ENCODE results near the gene WDR81. TPM values are rescaled to one million over a fixed set of nuclear protein-coding genes. Genes with fewer than 3 reads are reported as not detected.

The WDR81 gene
- total and polyA plus RNA-seq, 10 of the 15 experiments (the other 5 are each of a cell fraction or from before 2014, with no cell fraction given): 0.13 to 22.4 (median 7.3) TPM; not detected in 1

GRCh38 chr17:1724351-1724868, at the start of gene WDR81 (continued):
- peak; percentile 51 for TF ChIP-seq HCFC1 (IDR thresholded peaks at IDR 0.05; ENCODE audit: low read length)
- peak; percentile 77; the same call in 1 of the 2 replicates for TF ChIP-seq LARP7 (IDR thresholded peaks at IDR 0.05)
- no peak for TF ChIP-seq FOXM1 (IDR thresholded peaks at IDR 0.05; ENCODE audit: low read depth, low read length)
- 0 out of 2 replicates have a peak, but pooled peaks have one; percentile 67 for TF ChIP-seq SMARCA5 (IDR thresholded peaks at IDR 0.05)
- TF ChIP-seq FOS (IDR thresholded peaks at IDR 0.05; ENCODE audit: borderline replicate concordance, extremely low read depth, insufficient read length): peak; percentile 73
- TF ChIP-seq ASH2L (IDR thresholded peaks at IDR 0.05; ENCODE audit: borderline replicate concordance, low read depth): no peak
- TF ChIP-seq PAX8 (IDR thresholded peaks at IDR 0.05): no peak
- 0 out of 2 replicates have a peak, but pooled peaks have one; percentile 85 for TF ChIP-seq GATAD2B (conservative IDR thresholded peaks at IDR 0.05; ENCODE audit: low read depth)
- TF ChIP-seq YY1 (IDR thresholded peaks at IDR 0.05; ENCODE audit: low read depth, low read length): peak; percentile 66; the same call in 1 of the 2 replicates
- TF ChIP-seq ATF2 (IDR thresholded peaks at IDR 0.05; ENCODE audit: low read length): no peak
- TF ChIP-seq BRCA1 (IDR thresholded peaks at IDR 0.05; ENCODE audit: low read depth, low read length): no peak
- no peak for TF ChIP-seq ESRRA (IDR thresholded peaks at IDR 0.05; ENCODE audit: low read length)
- 0 out of 2 replicates have a peak, but pooled peaks have one; percentile 15 for TF ChIP-seq TAF1 (IDR thresholded peaks at IDR 0.05; ENCODE audit: borderline replicate concordance, low read depth, low read length)
- TF ChIP-seq RCOR1 (conservative IDR thresholded peaks at IDR 0.05; ENCODE audit: low read depth, low read length): no peak
- no peak for TF ChIP-seq POLR2AphosphoS2 (IDR thresholded peaks at IDR 0.05; ENCODE audit: low read depth, low read length)
- no peak; the same call in 1 of the 2 replicates for TF ChIP-seq RB1 (IDR thresholded peaks at IDR 0.05; ENCODE audit: borderline replicate concordance)
- TF ChIP-seq MEF2B (IDR thresholded peaks at IDR 0.05; ENCODE audit: partially characterized antibody, poor library complexity, severe bottlenecking): peak; percentile 45
- peak; percentile 56; the same call in 1 of the 2 replicates for TF ChIP-seq BACH1 (IDR thresholded peaks at IDR 0.05; ENCODE audit: borderline replicate concordance)
- TF ChIP-seq MTA2 (IDR thresholded peaks at IDR 0.05; ENCODE audit: low read depth): no peak
- TF ChIP-seq ZBTB11 (CRISPR knock-in tag; IDR thresholded peaks at IDR 0.05): peak; percentile 65
- peak; percentile 99 for TF ChIP-seq NKRF (conservative IDR thresholded peaks at IDR 0.05)
- TF ChIP-seq RBBP5 (conservative IDR thresholded peaks at IDR 0.05): no peak
- TF ChIP-seq RUNX3 (IDR thresholded peaks at IDR 0.05; ENCODE audit: low read length): 0 out of 2 replicates have a peak, but pooled peaks have one; percentile 12
- TF ChIP-seq ATF7 (IDR thresholded peaks at IDR 0.05; ENCODE audit: low read depth): no peak
- no peak for TF ChIP-seq JUNB (IDR thresholded peaks at IDR 0.05)
- TF ChIP-seq ZNF274 (IDR thresholded peaks at IDR 0.05; ENCODE audit: insufficient read depth, insufficient read length): no peak

Measured in GM12878 (cell line).